GM13977 (cell line): Measurements from ENCODE around the gene APOLD1.
"Not testable (repeated sequence)": the region's sequence is repeated elsewhere in the genome, so short reads cannot be mapped to it uniquely, and the experiment has no call there.

Experiments
- DNase-seq: peaks from one replicate; pipeline ENCODE4 v3.0.0; 2012; ENCODE audit warnings: low spot score
- in situ Hi-C: fragments of 300-500 bp; cut with MboI; formaldehyde crosslinking; loops from one replicate; pipeline ENCODE4 v1.12.0; 2022; ENCODE audit warnings: low sequenced_read_pairs, low pct_unique_long_range_greater_than_20kb, mixed read lengths, inconsistent platforms; ENCODE audit not compliant: unreplicated experiment
- TF ChIP-seq, protein P1 (sequence below): IDR thresholded peaks from 2 replicates; pipeline ENCODE4 v1.5.1; 2012; ENCODE audit warnings: mild to moderate bottlenecking, control low read depth; ENCODE audit not compliant: insufficient read depth; ENCODE audit errors: extremely low read depth, missing control alignments

APOLD1 gene

DNA sequence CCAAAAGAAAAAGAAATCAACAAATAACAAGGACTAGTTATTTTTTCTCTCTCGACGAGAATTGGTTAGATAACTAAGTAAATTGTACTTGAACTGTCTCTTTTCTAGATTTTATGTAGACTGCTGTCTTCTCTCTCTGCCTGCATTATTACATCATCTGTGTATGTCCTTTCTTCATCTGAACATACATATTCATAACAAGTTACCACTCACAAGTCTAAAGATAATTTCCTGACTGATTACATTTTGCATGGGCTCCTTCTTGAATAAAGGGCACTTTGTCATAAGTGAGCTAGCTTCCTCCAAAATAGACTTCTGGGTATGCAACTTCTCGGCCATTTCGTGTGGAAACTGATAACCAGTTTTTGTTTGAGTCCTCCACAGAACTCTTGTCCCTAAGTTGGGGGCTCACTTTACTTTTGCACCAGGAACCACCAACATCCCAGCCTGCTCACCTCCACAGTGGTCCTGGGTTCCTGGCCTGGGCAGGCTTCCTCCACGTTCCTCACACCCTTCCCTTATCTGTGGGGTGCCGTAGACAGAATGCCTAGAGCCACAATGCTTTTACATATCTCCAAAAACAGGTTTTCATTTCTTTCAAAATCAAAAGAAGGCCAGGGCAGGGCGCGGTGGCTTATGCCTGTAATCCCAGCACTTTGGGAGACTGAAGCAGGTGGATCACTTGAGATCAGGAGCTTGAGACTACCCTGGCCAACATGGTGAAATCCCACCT lies 21.5 kb downstream of the APOLD1 start:
- in situ Hi-C loops: no loop called here
- TF ChIP-seq, protein P1, sequence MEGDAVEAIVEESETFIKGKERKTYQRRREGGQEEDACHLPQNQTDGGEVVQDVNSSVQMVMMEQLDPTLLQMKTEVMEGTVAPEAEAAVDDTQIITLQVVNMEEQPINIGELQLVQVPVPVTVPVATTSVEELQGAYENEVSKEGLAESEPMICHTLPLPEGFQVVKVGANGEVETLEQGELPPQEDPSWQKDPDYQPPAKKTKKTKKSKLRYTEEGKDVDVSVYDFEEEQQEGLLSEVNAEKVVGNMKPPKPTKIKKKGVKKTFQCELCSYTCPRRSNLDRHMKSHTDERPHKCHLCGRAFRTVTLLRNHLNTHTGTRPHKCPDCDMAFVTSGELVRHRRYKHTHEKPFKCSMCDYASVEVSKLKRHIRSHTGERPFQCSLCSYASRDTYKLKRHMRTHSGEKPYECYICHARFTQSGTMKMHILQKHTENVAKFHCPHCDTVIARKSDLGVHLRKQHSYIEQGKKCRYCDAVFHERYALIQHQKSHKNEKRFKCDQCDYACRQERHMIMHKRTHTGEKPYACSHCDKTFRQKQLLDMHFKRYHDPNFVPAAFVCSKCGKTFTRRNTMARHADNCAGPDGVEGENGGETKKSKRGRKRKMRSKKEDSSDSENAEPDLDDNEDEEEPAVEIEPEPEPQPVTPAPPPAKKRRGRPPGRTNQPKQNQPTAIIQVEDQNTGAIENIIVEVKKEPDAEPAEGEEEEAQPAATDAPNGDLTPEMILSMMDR: no peak
- no peak for DNase-seq

DNA sequence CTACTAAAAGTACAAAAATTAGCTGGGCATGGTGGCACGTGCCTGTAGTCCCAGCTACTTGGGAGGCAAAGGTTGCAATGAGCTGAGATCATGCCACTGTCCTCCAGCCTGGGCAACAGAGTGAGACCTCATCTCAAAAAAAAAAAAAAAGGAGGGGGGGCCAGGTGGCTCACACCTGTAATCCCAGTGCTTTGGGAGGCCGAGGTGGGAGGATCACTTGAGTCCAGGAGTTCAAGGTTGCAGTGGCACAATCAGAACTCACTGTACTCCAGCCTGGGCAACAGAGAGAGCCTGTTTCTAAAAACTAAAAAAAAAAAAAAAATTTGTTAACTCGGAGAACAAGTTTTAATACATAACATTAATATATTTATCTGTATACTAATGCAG lies 22.1 kb downstream of the APOLD1 start:
- DNase-seq, in situ Hi-C loops: not testable (repeated sequence)

DNA sequence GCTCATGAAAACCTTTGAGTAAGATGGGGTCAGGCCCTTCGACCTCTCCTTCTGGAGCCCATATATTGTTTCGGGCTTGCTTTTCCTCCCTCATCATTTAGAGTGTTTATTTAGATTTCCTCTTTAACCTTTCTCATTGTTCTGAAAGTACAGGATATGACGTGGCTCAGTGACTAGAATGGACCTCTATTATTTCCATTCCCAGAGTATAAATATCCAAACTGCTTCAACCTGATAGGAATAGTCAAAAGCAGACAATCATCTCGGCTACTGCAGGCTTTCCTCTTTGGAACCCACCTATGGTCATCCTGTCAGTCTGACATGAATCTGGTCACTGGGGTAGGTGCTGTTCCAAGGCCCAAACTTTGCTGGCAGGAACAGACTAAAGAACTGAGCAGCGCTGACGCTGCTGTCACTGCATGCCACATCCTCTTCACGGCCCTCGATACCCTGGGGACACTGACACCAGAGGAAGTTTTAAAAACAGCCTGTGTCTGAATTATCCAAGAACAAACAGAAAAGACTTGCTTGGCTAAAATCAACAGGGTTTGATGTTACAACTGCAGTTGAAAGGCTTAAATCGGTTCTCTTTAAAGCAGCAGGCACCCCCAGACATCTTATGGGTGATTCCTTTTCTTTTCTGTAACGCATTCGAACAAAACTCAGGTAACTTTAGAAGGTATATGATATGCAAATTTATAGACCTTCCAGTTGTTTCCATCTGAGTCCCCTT lies 22.7 kb downstream of the APOLD1 start:
- DNase-seq: peak; percentile 40
- in situ Hi-C loops: no loop called here
- TF ChIP-seq, protein P1: no peak

DNA sequence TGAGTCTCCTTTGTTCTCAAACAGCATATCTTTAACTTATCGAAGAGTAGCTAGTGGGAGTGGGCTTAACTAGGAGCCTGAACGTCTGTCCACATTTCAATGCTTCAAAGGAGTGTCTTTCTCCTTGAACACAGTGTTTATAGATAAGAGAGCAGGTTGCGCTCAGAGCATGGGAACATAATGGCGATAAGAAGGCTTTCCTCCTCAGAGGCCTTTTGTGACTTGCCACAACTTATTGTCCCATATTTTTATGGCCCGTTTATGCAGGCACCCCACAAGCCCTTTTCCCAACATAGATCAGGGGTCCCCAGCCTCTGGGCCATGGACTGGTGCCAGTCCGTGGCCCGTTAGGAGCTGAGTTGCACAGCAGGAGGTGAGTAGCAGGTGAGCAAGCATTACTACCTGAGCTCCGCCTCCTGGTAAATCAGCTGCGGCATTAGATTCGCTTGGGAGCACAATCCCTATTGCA lies 25.1 kb downstream of the APOLD1 start:
- no peak for DNase-seq
- TF ChIP-seq, protein P1: no peak

DNA sequence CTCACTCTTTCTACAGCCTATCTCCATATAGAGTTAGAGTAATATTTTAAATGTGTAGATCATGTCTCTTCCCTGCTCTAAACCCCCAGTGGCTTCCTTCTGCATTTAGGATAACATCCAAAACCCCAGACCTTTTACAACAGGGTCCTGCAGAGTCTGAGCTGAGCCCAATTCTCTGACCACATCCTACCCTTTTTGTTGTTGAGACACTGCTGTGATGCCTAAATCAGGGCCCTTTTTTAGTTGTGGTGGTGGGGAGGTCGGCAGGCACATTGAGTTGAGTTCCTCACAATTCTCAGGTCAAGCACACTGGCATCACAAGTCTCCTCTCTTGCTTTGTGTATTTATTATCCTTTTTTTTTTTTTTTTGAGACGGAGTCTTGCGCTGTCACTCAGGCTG lies 25.9 kb downstream of the APOLD1 start:
- in situ Hi-C loops: no loop called here
- no peak for DNase-seq
- TF ChIP-seq, protein P1: no peak

More for the DNA sequence above, 25.1 kb downstream of the APOLD1 start:
- in situ Hi-C loops: no loop called here

DNA sequence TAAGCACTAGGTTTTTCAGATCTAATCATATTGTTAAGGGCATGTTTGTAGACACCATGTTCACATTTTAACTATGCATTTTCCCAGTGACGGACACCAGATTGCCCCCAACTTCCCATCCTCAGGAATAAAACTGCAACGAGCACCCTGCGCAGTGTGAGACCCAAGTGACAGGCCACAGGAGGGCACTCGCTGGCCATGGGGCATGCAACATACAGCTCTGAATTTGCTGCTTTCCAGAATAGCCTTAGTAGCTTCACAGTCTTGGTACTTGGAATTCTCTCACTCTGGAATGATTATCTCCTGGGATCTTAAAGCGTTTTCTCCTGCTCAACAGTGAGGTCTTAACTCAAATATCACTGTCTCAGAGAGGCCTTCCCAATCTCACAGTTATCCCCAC lies 26.7 kb downstream of the APOLD1 start:
- in situ Hi-C loops: no loop called here
- TF ChIP-seq, protein P1: no peak
- no peak for DNase-seq

DNA sequence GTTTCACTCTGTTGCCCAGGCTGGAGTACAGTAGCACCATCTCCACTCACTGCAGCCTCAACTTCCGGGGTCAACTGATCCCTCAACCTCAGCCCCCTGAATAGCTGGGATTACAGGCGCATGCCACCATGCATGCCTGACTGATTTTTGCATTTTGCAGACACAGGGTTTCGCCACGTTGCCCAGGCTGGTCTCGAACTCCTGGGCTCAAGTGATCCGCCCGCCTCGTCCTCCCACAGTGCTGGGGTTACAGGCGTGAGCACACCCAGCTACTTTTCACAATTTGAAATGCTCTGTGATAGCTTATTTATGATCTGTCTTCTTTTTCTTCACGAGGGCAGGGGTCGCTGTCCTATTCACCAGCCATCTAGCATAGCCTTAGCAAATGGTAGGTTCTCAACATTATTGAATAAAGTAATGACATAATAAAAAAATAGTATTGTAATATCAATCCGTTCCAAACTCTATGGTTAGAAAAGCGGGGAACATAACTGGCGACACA lies 27.2 kb downstream of the APOLD1 start:
- DNase-seq: no peak
- in situ Hi-C loops: no loop called here
- TF ChIP-seq, protein P1: no peak
